Measurements from ENCODE around the gene RABGAP1L.

Gene RABGAP1L

DNA sequence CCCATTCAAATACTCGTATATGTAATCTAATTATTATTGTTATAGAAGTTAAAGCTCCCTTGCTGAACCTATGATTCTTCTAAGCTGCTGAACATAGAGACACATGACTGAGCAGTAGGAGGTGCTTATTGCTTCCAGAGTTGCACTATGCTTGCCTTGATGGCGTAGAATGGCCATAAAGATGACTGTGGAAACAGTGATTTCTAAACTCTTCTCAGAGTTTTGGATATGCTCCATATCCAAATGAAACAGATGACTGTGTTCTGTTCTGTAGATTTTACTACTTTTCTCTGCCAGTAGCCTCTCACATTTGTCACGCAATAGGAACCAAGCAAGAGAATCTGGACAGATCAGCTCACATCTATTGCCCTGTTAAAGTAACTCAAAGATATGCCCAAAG, 752.3 kb downstream of the RABGAP1L start:
- TF ChIP-seq, protein P1, sequence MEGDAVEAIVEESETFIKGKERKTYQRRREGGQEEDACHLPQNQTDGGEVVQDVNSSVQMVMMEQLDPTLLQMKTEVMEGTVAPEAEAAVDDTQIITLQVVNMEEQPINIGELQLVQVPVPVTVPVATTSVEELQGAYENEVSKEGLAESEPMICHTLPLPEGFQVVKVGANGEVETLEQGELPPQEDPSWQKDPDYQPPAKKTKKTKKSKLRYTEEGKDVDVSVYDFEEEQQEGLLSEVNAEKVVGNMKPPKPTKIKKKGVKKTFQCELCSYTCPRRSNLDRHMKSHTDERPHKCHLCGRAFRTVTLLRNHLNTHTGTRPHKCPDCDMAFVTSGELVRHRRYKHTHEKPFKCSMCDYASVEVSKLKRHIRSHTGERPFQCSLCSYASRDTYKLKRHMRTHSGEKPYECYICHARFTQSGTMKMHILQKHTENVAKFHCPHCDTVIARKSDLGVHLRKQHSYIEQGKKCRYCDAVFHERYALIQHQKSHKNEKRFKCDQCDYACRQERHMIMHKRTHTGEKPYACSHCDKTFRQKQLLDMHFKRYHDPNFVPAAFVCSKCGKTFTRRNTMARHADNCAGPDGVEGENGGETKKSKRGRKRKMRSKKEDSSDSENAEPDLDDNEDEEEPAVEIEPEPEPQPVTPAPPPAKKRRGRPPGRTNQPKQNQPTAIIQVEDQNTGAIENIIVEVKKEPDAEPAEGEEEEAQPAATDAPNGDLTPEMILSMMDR (IDR thresholded peaks at IDR 0.05; ENCODE audit: low read depth, low read length), result no peak
- no peak overlapping the region for H3K4me3 ChIP-seq (replicated peaks in 1 of 2; ENCODE audit: low read depth in 2 of 2, low read length in 2 of 2)
- no peak for DNase-seq (ENCODE audit: low read depth in 2 of 2)

DNA sequence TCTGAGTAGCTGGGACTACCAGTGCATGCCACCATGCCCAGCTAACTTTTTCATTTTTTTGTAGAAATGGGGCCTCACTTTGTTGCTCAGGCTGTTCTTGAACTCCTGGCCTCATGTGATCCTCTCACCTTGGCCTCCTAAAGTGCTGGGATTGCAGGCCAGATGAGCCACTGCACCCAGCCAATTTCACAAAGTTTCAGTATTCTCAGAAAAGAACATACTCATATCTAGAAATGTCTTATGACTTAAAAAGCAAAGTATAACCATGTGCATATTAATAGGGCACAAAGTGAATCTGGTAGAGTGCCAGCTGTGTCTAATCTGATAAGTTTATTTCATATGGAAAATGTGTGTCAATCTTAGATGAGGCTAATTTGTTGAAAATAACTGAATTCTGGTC, 752.9 kb downstream of the RABGAP1L start:
- H3K4me3 ChIP-seq (replicated peaks in 1 of 2; ENCODE audit: low read depth in 2 of 2, low read length in 2 of 2), result no peak overlapping the region
- TF ChIP-seq, protein P1 (IDR thresholded peaks at IDR 0.05; ENCODE audit: low read depth, low read length), result no peak
- DNase-seq (ENCODE audit: low read depth in 2 of 2), result no peak

DNA sequence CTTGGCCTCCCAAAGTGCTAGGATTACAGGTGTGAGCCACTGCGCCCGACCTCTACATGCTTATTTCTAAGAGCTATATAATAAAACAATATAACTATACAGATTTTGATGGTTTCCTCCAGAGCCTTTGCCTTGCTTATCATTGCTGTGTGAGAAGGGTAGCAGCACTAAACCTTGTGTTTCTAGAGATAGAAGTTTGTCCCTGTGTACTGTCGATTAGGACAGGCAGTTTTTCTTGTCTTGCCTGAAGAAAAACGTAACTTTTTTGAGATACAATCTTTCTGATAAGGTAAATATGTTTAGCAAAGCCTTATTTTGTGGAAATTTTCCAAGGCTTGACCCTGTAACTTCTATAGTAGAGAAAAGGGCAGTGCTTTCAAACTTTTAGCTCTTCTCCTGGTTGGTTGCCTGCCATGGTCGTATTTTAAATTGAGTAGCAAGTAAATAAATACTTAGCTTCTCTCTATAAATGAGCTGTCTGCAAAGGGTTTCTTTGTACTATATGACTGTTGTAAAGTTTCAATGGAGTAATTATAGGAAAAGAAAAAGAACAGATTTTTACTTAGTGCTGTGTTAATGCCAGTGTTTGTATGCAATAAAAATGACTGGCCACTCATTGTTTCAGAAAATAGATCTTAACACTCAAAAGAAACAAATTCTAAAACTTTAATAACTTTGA, 754.0 kb downstream of the RABGAP1L start:
- no peak overlapping the region for H3K4me3 ChIP-seq (replicated peaks in 1 of 2; ENCODE audit: low read depth in 2 of 2, low read length in 2 of 2)
- TF ChIP-seq, protein P1 (IDR thresholded peaks at IDR 0.05; ENCODE audit: low read depth, low read length), result no peak
- DNase-seq (ENCODE audit: low read depth in 2 of 2), result no peak

DNA sequence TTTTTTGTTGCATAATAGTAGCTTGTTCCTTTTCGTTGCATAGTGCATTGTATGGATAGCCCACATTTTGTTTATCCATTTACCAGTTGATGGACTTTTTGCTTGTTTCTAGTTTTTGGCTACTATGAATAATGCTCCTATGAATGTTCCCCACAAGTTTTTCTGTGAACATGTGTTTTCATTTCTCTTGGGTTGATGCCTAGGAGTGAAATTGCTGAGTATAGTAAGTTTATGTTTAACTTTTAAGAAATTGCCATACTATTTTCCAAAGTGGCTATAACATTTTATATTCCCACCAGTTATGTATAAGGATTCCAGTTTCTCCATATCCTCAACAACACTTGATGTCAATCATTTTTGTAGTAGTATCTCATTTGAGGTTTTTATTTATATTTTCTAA, 755.7 kb downstream of the RABGAP1L start:
- TF ChIP-seq, protein P1 (IDR thresholded peaks at IDR 0.05; ENCODE audit: low read depth, low read length), result no peak
- H3K4me3 ChIP-seq (replicated peaks in 1 of 2; ENCODE audit: low read depth in 2 of 2, low read length in 2 of 2), result no peak overlapping the region
- no peak for DNase-seq (ENCODE audit: low read depth in 2 of 2)

DNA sequence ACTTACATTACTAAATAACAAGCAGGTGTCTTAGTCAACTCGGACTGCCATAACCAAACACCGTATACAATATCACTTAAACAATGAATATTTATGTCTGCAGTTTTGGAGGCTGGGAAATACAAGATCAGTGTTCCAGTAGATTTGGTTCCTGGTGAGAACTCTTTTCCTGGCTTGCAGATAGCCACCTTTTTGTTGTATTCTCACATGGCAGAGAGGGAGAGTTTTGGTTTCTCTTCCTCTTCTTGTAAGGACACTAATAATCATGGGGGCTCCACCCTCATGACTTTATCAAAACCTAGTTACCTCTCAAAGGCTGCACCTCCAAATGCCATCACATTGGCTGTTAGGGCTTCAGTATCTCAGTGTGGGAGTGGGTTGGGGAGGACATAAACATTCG, 757.5 kb downstream of the RABGAP1L start:
- TF ChIP-seq, protein P1 (IDR thresholded peaks at IDR 0.05; ENCODE audit: low read depth, low read length), result no peak
- no peak overlapping the region for H3K4me3 ChIP-seq (replicated peaks in 1 of 2; ENCODE audit: low read depth in 2 of 2, low read length in 2 of 2)
- DNase-seq (ENCODE audit: low read depth in 2 of 2), result no peak

DNA sequence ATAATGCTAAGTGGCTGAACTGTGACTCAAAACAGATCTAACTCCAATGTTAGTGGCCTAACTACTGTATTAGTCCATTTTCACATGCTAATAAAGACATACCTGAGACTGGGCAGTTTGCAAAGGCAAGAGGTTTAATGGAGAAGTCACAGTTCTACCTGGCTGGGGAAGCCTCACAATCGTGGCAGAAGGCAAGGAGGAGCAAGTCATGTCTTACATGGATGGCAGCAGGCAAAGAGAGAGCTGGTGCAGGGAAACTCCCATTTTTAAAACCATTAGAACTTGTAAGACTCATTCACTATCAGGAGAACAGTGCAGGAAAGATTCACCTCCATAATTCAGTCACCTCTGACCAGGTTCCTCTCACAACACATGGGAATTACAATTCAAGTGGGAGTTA, 760.8 kb downstream of the RABGAP1L start:
- no peak overlapping the region for H3K4me3 ChIP-seq (replicated peaks in 1 of 2; ENCODE audit: low read depth in 2 of 2, low read length in 2 of 2)
- no peak for DNase-seq (ENCODE audit: low read depth in 2 of 2)
- TF ChIP-seq, protein P1 (IDR thresholded peaks at IDR 0.05; ENCODE audit: low read depth, low read length), result no peak

DNA sequence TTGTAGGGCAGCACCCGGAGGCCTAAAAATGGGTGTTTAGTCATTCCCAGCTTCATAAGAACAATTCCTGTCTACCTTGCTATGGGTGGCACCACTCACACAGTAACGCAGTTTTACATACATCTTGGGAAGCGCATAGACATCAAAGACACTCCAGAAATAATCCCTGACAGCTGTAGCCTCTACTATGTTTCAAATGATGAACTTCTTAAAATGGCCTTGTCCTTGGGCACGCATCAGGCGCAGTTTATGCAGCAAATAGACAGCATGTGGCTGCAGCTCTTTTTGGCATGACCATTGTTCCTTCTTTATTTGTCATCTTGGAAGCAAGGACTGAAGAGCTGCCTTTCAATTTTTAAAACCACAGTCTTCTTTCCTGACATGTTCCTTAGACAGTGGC, 762.8 kb downstream of the RABGAP1L start:
- TF ChIP-seq, protein P1 (IDR thresholded peaks at IDR 0.05; ENCODE audit: low read depth, low read length), result no peak
- H3K4me3 ChIP-seq (replicated peaks in 1 of 2; ENCODE audit: low read depth in 2 of 2, low read length in 2 of 2), result no peak overlapping the region
- no peak for DNase-seq (ENCODE audit: low read depth in 2 of 2)
